Uterus (tissue), 2 donors: ENCODE measurements around the gene STON1.

Experiments
- CTCF ChIP-seq, 4 experiments: fragments of 200-600 bp in 2 of 4; fragments of 450-650 bp in 2 of 4; sonication (generic) in 2 of 4; IDR thresholded peaks; one replicate each; pipeline ENCODE4 v1.5.1; 2016 to 2019; ENCODE audit warnings: antibody characterized with exemption in 4 of 4, mild to moderate bottlenecking in 2 of 4, moderate library complexity in 1 of 4
- POLR2A ChIP-seq, 2 donors: fragments of 450-650 bp; IDR thresholded peaks; one replicate each; pipeline ENCODE4 v1.6.1; 2016; ENCODE audit warnings: antibody characterized with exemption in 2 of 2, mild to moderate bottlenecking in 1 of 2, moderate library complexity in 1 of 2

DNA sequence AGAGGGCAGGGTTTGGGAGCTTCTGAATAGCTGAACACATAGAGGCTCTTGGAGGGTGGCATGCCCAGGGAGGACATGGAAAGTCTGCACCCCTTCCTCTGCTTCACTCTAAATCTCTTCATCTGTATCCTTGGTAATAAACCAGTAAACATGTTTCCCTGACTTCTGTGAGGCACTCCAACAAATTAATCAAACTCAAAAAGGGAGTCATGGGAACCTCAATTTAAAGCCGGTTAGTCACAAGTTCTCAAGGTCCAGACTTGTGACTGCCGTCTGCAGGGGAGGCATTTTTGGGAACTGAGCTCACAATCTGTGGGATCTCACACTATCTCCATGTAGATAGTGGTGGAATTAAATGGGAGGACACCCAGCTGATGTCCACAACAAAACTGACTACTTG is 33.1 kb upstream of the STON1 start:
- TF ChIP-seq CTCF (IDR thresholded peaks at IDR 0.05) = no peak
- no peak for TF ChIP-seq POLR2A (IDR thresholded peaks at IDR 0.05)
